Erythroblast (primary cell): ENCODE data around the gene CLEC3B.

Experiments
- GATA1 ChIP-seq: IDR thresholded peaks from 2 replicates; pipeline ENCODE4 v1.6.1; 2011; ENCODE audit warnings: low read depth, mild to moderate bottlenecking, control low read depth, low read length, moderate library complexity
- POLR2A ChIP-seq: IDR thresholded peaks from 2 replicates; pipeline ENCODE4 v1.6.1; 2011; ENCODE audit warnings: mild to moderate bottlenecking, low read length

DNA sequence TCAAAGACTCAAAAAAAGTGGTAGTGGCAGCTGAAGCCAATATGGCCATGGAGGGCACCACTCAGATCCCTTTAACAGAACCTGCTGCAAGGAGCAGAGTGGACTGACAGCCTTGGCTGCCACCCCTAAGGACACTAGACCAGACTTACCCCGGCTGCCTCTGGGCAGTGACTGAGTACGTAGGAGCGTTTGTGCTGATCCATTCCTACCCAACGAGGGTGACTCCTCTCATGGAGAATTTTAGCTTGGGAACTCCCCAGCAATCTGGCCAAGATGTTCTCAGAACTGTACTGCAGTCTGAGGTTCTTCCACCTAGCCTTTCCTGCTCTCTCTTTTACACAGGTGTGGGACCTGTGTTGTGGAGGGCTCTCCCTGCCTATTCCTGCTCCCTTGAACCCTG, 22.1 kb downstream of the CLEC3B start:
- TF ChIP-seq POLR2A = no peak
- TF ChIP-seq GATA1 = no peak
